ENCODE measurements around the gene SUPT7L. TPM values are rescaled to one million over a fixed set of nuclear protein-coding genes. Genes with fewer than 3 reads are reported as not detected.

SUPT7L gene, protein sequence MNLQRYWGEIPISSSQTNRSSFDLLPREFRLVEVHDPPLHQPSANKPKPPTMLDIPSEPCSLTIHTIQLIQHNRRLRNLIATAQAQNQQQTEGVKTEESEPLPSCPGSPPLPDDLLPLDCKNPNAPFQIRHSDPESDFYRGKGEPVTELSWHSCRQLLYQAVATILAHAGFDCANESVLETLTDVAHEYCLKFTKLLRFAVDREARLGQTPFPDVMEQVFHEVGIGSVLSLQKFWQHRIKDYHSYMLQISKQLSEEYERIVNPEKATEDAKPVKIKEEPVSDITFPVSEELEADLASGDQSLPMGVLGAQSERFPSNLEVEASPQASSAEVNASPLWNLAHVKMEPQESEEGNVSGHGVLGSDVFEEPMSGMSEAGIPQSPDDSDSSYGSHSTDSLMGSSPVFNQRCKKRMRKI
- total RNA-seq, result 10 to 100 TPM; 45.4 to 48.5 TPM
- 10 to 100 TPM; 21.4 to 22.7 TPM for polyA plus RNA-seq

DNA sequence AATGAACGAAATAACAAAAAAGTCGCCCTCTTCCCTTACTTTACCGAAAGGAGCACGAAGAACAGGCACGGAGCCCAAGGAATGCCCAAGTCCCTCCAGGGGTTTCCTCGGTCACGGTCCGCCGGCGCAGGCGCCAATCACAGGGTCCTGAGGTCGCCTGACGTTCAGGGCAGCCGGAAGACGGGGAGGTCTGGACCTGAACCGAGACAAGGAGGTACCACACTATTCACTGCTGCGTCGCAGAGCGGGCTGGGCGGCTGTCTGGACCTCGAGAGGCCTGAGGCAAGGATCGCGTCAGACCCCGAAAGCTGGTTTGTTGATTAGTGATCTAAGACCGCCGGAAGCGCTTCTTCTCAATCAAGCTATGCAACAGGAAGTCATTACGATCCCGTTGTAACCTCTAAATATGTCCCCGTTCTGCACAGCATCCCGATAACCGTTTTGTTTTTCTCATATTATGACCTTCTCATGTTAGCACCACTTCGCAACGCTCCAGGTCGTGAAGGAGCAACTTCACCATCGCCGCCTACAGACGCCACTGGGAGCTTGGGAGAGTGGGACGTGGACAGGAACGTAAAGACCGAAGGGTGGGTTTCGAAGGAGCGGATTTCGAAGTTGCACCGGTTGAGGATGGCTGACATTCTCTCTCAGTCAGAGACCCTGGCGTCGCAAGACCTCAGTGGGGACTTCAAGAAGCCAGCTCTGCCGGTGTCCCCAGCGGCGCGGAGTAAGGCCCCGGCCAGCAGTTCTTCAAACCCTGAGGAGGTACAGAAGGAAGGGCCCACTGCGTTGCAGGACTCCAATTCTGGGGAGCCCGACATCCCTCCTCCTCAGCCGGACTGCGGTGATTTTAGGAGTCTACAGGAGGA is at the start of gene SUPT7L, which contains the start of gene SLC4A1AP:
SUPT7L (minus strand) TSS at position 330 of the 869 bp plus-strand sequence. CDS start 1,422 bp downstream, outside the sequence.
SLC4A1AP (plus strand) TSS at position 605 of the 869 bp plus-strand sequence; CDS start at position 631, 26 bp downstream.
- Histone ChIP-seq H3K27ac (ENCODE audit: low read depth, low read length) (peak within 1 kb of the TSS; percentile 99), H3K27me3 (ENCODE audit: insufficient read depth, low read length) (no peaks in the 10 kb centered on the region), H3K4me1 (ENCODE audit: insufficient read depth, low read length) (peaks cover 31% of the 10 kb centered on the region), H3K9me3 (ENCODE audit: control insufficient read depth in 1 of 2, low read length in 2 of 2) (no peaks in the 10 kb centered on the region), H3K36me3 (ENCODE audit: insufficient read depth, low read length) (peaks cover 18% of the 10 kb centered on the region), H3K4me3 (ENCODE audit: low read length in 2 of 2) (peak within 1 kb of the TSS; percentile 99)
- ChIA-PET POLR2A (ENCODE audit: partially characterized antibody) (interaction anchor here (0.7 to 3.0 kb wide), 17 partner anchors 10 to 1207 kb away, joined by 3 to 16 read pairs (median 4); partner anchors contain the start of genes ATRAID, CCDC121, GPN1 and GTF3C2), CTCF (ENCODE audit: partially characterized antibody) (interaction anchor here (1.1 to 1.9 kb wide), 2 partner anchors 20 to 29 kb away, joined by 4 to 12 read pairs; no protein-coding TSS in a partner anchor)
- Mint-ChIP-seq H3K9me3 (no peaks in the 10 kb centered on the region), H3K27ac (peak within 1 kb of the TSS; percentile 98 to 100 (median 99)), H3K36me3 (peaks cover 40 to 55% of the 10 kb centered on the region in 2 donors), H3K4me1 (peaks cover 31 to 63% (median 50%) of the 10 kb centered on the region in 4 donors), H3K27me3 (no peaks in the 10 kb centered on the region), H3K4me3 (peak within 1 kb of the TSS; percentile 96 to 100 (median 100))
- intact Hi-C loops (cut with micrococcal nuclease), result loop anchor here (1.0 kb wide), 3 partner anchors 34 to 293 kb away; partner anchors contain the start of genes CCDC121, EIF2B4, GPN1 and SNX17
- peak; percentile 82 to 85 (median 85) for DNase-seq

DNA sequence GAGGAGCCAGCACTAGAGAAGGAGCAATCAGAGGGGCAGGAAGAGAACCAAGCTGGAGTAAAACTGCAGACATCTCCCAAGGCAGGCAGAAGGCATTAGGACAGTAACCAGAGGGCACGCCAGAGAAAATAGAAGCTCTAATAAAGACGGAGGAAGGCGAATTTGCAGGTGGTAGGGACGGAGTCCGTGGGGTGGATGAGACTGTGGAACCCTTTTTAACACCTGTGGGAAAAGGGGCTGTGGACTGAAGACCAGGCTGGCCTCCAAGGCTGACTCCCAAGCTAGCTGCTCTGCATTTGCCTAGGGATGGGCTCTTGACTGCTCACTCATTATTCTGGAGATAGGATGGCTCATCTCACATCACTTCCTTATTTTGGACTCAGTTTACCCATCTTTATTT is 49.8 kb upstream of the SUPT7L start:
- ChIA-PET CTCF (ENCODE audit: partially characterized antibody) (interaction anchor here (2.1 to 3.8 kb wide), 2 partner anchors 9 to 11 kb away, joined by 9 to 16 read pairs; no protein-coding TSS in a partner anchor), POLR2A (ENCODE audit: partially characterized antibody) (no interaction called here)
- Histone ChIP-seq H3K27me3 (ENCODE audit: insufficient read depth, low read length) (peaks cover 8% of the 10 kb centered on the region), H3K9me3 (ENCODE audit: control insufficient read depth in 1 of 2, low read length in 2 of 2) (no peaks in the 10 kb centered on the region), H3K4me3 (ENCODE audit: low read length in 2 of 2) (no peak overlapping the region), H3K36me3 (ENCODE audit: insufficient read depth, low read length) (no peaks in the 10 kb centered on the region), H3K4me1 (ENCODE audit: insufficient read depth, low read length) (peaks cover 16% of the 10 kb centered on the region), H3K27ac (ENCODE audit: low read depth, low read length) (no peak overlapping the region)
- peak overlapping the region in 2 of 8 donors; percentile 6 to 35 for H3K4me3 Mint-ChIP-seq
- H3K27ac Mint-ChIP-seq, result no peak overlapping the region
- H3K36me3 Mint-ChIP-seq, result no peaks in the 10 kb centered on the region
- H3K4me1 Mint-ChIP-seq, result peaks cover 10 to 27% (median 18%) of the 10 kb centered on the region in 4 donors
- intact Hi-C loops (cut with micrococcal nuclease), result no loop called here
- H3K27me3 Mint-ChIP-seq, result peaks cover 7% of the 10 kb centered on the region in 2 donors
- H3K9me3 Mint-ChIP-seq, result no peaks in the 10 kb centered on the region
- no peak for DNase-seq

DNA sequence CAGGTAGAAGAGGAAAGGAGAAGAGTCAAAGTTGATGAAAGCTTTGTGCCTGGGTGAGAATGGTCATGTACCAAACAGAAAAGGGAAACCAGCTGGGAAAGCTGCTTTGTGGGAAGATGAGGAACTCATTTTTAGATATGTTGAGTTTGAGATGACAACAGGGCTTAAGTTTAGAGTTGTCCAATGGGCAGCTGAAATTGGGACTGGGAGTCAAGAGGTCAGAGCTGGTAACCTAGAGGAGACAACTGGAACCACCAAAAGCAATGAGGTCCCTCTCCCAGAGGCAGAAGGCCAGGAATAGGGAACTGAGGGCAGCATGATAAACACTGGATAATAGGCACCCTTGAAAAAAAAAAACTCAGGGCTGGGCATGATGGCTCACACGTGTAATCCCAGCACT is 49.1 kb upstream of the SUPT7L start:
- no peaks in the 10 kb centered on the region for H3K9me3 ChIP-seq (ENCODE audit: control insufficient read depth in 1 of 2, low read length in 2 of 2)
- no peaks in the 10 kb centered on the region for H3K36me3 ChIP-seq (ENCODE audit: insufficient read depth, low read length)
- Mint-ChIP-seq H3K4me1 (peaks cover 10 to 27% (median 18%) of the 10 kb centered on the region in 4 donors), H3K9me3 (no peaks in the 10 kb centered on the region), H3K4me3 (no peak overlapping the region), H3K27me3 (peaks cover 7% of the 10 kb centered on the region in 2 donors), H3K36me3 (no peaks in the 10 kb centered on the region), H3K27ac (peak overlapping the region in 1 of 7 donors; percentile 28)
- no peak for DNase-seq
- no peak overlapping the region for H3K4me3 ChIP-seq (ENCODE audit: low read length in 2 of 2)
- no peak overlapping the region for H3K27ac ChIP-seq (ENCODE audit: low read depth, low read length)
- H3K27me3 ChIP-seq (ENCODE audit: insufficient read depth, low read length), result peaks cover 8% of the 10 kb centered on the region
- peaks cover 16% of the 10 kb centered on the region for H3K4me1 ChIP-seq (ENCODE audit: insufficient read depth, low read length)
- intact Hi-C loops (cut with micrococcal nuclease), result no loop called here
- ChIA-PET CTCF (ENCODE audit: partially characterized antibody) (interaction anchor here (1.5 to 3.8 kb wide), 3 partner anchors 8 to 28 kb away, joined by 3 to 16 read pairs (median 9); no protein-coding TSS in a partner anchor), POLR2A (ENCODE audit: partially characterized antibody) (no interaction called here)

DNA sequence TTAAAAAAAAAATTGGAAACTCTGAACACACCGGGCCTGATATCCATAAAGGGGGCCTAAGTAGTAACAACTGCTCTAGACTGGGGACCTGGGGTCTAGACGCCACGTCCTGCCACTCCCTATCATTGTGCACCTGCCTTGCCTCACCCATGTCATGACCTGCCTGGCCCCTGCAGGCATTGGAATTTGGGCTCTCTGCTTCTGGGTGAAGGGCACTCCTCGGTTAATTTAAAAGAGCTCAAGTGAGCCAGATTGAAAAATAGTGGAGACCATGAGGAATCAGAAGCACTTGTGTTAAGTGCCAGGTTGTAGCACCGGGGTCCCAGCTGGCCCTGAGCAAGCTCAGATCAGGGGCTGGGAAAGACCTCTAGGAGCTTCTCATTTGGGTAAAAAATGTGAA is 48.4 kb upstream of the SUPT7L start:
- Mint-ChIP-seq H3K36me3 (no peaks in the 10 kb centered on the region), H3K9me3 (no peaks in the 10 kb centered on the region), H3K4me1 (peaks cover 6 to 22% (median 13%) of the 10 kb centered on the region in 4 donors), H3K4me3 (no peak overlapping the region), H3K27me3 (peaks cover 2 to 3% of the 10 kb centered on the region in 2 donors), H3K27ac (no peak overlapping the region)
- ChIA-PET POLR2A (ENCODE audit: partially characterized antibody) (no interaction called here), CTCF (ENCODE audit: partially characterized antibody) (interaction anchor here (1.5 to 3.8 kb wide), 3 partner anchors 8 to 28 kb away, joined by 3 to 16 read pairs (median 9); no protein-coding TSS in a partner anchor)
- Histone ChIP-seq H3K9me3 (ENCODE audit: control insufficient read depth in 1 of 2, low read length in 2 of 2) (no peaks in the 10 kb centered on the region), H3K4me3 (ENCODE audit: low read length in 2 of 2) (no peak overlapping the region), H3K4me1 (ENCODE audit: insufficient read depth, low read length) (peaks cover 12% of the 10 kb centered on the region), H3K27me3 (ENCODE audit: insufficient read depth, low read length) (peaks cover 7% of the 10 kb centered on the region), H3K36me3 (ENCODE audit: insufficient read depth, low read length) (no peaks in the 10 kb centered on the region), H3K27ac (ENCODE audit: low read depth, low read length) (no peak overlapping the region)
- intact Hi-C loops (cut with micrococcal nuclease), result no loop called here
- DNase-seq, result no peak

DNA sequence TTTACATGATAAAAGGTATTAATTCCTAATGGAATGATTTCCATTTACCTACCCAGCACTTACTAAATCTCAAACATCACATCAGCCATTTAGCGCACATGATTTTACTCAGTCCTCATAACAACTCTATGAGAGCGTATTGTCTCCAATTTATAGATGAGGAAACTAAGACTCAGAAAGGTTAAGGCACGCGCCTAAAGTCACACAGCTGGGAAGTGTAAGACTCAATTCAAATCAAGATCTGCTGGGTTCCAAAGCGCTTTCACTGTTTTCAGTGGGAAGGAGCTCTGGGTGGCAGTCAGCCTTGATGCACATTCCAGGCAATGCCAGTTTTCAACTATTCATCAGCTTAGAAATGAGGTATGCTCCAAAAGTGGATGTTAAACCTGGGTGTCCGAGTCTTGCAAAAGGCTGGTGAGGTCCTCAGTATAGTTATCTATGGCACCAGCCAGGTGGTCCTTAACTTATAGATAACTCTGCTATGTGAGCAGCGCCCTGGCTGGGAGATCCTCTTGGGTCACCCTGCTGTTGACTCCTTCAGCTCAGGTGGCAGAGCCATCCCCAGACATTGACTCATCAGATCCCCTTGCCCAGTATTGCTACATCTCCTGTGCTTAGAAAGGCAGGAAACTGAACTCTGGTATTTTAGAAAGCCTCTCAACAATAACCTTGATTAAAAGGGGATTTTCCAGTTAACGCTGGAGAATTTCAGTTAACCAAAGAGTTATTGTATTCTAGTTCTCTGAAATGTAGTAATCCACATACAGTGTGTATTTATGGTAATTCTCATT is 47.4 kb upstream of the SUPT7L start:
- ChIA-PET CTCF (ENCODE audit: partially characterized antibody) (interaction anchor here (1.5 kb wide), 1 partner anchor 27 kb away, joined by 3 read pairs; no protein-coding TSS in a partner anchor), POLR2A (ENCODE audit: partially characterized antibody) (no interaction called here)
- H3K4me3 Mint-ChIP-seq, result no peak overlapping the region

DNA sequence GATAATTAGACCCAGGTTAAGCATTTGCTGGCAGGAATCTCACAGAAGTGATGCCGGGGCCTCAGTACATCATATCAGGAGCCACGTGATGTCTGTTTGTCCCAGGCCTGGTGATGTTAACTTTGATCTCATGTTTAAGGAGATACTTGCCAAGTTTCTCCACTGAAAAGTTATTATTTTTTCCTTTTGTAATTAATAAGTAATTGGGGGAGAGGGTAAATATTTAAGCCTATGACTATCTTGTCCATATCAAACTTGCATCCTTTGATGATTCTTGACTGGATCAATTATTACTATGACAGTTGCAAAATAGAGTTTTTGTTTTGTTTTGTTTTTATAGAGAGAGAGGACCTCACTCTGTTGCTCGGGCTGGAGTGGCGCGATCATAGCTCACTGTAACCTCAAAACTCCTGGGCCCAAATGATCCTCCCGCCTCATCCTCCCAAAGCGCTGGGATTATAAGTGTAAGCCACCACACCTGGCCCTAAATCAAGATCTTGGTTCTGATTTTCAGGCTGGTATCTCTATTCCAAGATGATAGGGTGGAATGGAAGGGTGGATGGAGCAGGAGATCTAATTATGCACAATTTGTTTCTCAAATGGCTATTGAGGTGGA is 46.7 kb upstream of the SUPT7L start:
- no peaks in the 10 kb centered on the region for H3K9me3 Mint-ChIP-seq
- no peak overlapping the region for H3K4me3 ChIP-seq (ENCODE audit: low read length in 2 of 2)
- no peak overlapping the region for H3K4me3 Mint-ChIP-seq
- no peaks in the 10 kb centered on the region for H3K9me3 ChIP-seq (ENCODE audit: control insufficient read depth in 1 of 2, low read length in 2 of 2)
- POLR2A ChIA-PET (ENCODE audit: partially characterized antibody), result no interaction called here
- no peak for DNase-seq
- CTCF ChIA-PET (ENCODE audit: partially characterized antibody), result no interaction called here
- H3K4me1 ChIP-seq (ENCODE audit: insufficient read depth, low read length), result no peaks in the 10 kb centered on the region
- peaks cover 2 to 14% (median 7%) of the 10 kb centered on the region in 4 donors for H3K4me1 Mint-ChIP-seq
- no peaks in the 10 kb centered on the region for H3K27me3 Mint-ChIP-seq
- H3K36me3 Mint-ChIP-seq, result no peaks in the 10 kb centered on the region
- intact Hi-C loops (cut with micrococcal nuclease), result no loop called here
- no peaks in the 10 kb centered on the region for H3K36me3 ChIP-seq (ENCODE audit: insufficient read depth, low read length)
- no peaks in the 10 kb centered on the region for H3K27me3 ChIP-seq (ENCODE audit: insufficient read depth, low read length)
- H3K27ac ChIP-seq (ENCODE audit: low read depth, low read length), result no peak overlapping the region
- no peak overlapping the region for H3K27ac Mint-ChIP-seq

More for the DNA sequence above, 47.4 kb upstream of the SUPT7L start:
- no peaks in the 10 kb centered on the region for H3K36me3 ChIP-seq (ENCODE audit: insufficient read depth, low read length)
- H3K27me3 ChIP-seq (ENCODE audit: insufficient read depth, low read length), result no peaks in the 10 kb centered on the region
- peaks cover 3% of the 10 kb centered on the region for H3K4me1 ChIP-seq (ENCODE audit: insufficient read depth, low read length)
- Mint-ChIP-seq H3K9me3 (no peaks in the 10 kb centered on the region), H3K27me3 (no peaks in the 10 kb centered on the region), H3K27ac (no peak overlapping the region), H3K4me1 (peaks cover 2 to 16% (median 8%) of the 10 kb centered on the region in 4 donors), H3K36me3 (no peaks in the 10 kb centered on the region)
- no peak overlapping the region for H3K4me3 ChIP-seq (ENCODE audit: low read length in 2 of 2)
- no peaks in the 10 kb centered on the region for H3K9me3 ChIP-seq (ENCODE audit: control insufficient read depth in 1 of 2, low read length in 2 of 2)
- no peak for DNase-seq
- H3K27ac ChIP-seq (ENCODE audit: low read depth, low read length), result no peak overlapping the region
- intact Hi-C loops (cut with micrococcal nuclease), result no loop called here
